Smooth muscle cell (in vitro differentiated cells): ENCODE data around the gene PKD1L1. TPM values are rescaled to one million over a fixed set of nuclear protein-coding genes. Genes with fewer than 3 reads are reported as not detected.

Experiments used
- DNase-seq: peaks from one replicate; lab custom pipeline; 2025; ENCODE audit not compliant: unreplicated experiment; lab: John Stamatoyannopoulos, UW
- H2AFZ ChIP-seq: fragments of 200-600 bp; sonication (generic); 2 replicates; pipeline ENCODE4 v1.6.0; 2016; ENCODE audit warnings: antibody characterized with exemption, low read depth, mild to moderate bottlenecking
- H3F3A ChIP-seq: fragments of 200-600 bp; sonication (generic); 2 replicates; pipeline ENCODE4 v1.6.0; 2017; ENCODE audit warnings: antibody characterized with exemption, low read depth
- H3K27ac ChIP-seq: fragments of 200-600 bp; sonication (generic); 2 replicates; pipeline ENCODE4 v1.5.1; 2016; ENCODE audit warnings: low read depth, mild to moderate bottlenecking
- H3K27me3 ChIP-seq: fragments of 200-600 bp; sonication (generic); 2 replicates; pipeline ENCODE4 v1.6.1; 2016; ENCODE audit warnings: low read depth, mild to moderate bottlenecking
- H3K36me3 ChIP-seq: fragments of 200-600 bp; sonication (generic); 2 replicates; pipeline ENCODE4 v1.5.1; 2016; ENCODE audit warnings: low read depth
- H3K4me1 ChIP-seq: fragments of 200-600 bp; sonication (generic); 2 replicates; pipeline ENCODE4 v1.5.1; 2016; ENCODE audit warnings: low read depth
- H3K4me2 ChIP-seq: fragments of 200-600 bp; sonication (generic); 2 replicates; pipeline ENCODE4 v1.6.0; 2016; ENCODE audit warnings: mild to moderate bottlenecking
- H3K4me3 ChIP-seq: fragments of 200-600 bp; sonication (generic); 2 replicates; pipeline ENCODE4 v1.5.1; 2016; ENCODE audit warnings: mild to moderate bottlenecking
- H3K79me2 ChIP-seq: fragments of 200-600 bp; sonication (generic); 2 replicates; pipeline ENCODE4 v1.6.0; 2016; ENCODE audit warnings: low read depth, mild to moderate bottlenecking
- H3K9ac ChIP-seq: fragments of 200-600 bp; sonication (generic); 2 replicates; pipeline ENCODE4 v1.6.0; 2016; ENCODE audit warnings: low read depth
- H3K9me3 ChIP-seq: fragments of 200-600 bp; sonication (generic); replicated peaks from 2 replicates; pipeline ENCODE4 v1.5.1; 2016; ENCODE audit warnings: low read depth
- H4K20me1 ChIP-seq: fragments of 200-600 bp; sonication (generic); 2 replicates; pipeline ENCODE4 v1.6.0; 2016; ENCODE audit warnings: low read depth
- CTCF ChIP-seq: fragments of 200-600 bp; sonication (generic); IDR thresholded peaks from 2 replicates; pipeline ENCODE4 v1.5.1; 2017; ENCODE audit warnings: borderline replicate concordance, mild to moderate bottlenecking, antibody characterized with exemption; ENCODE audit not compliant: insufficient read depth, poor library complexity, severe bottlenecking
- WGBS: methylation state at CpG from one replicate; pipeline ENCODE4 v1.1.7; 2016; ENCODE audit warnings: low lambda C conversion rate; 5-methylcytosine and 5-hydroxymethylcytosine counted together
- polyA plus RNA-seq: library from polyadenylated mRNA; unstranded; fragments of >200 nt; fragmentation: Nextera tagmentation; extraction: Ambion mirVana; gene quantifications from 2 replicates; pipeline ENCODE4 v1.2.1, GENCODE V29; 2016
- total RNA-seq: library from RNA; depleted of rRNA; stranded (reverse); fragments of >200 nt; gene quantifications from 2 replicates; pipeline ENCODE4 v1.2.3, GENCODE V29; 2014

PKD1L1 gene
- total and polyA plus RNA-seq, 2 experiments from 2014 or later = 0.04 to 0.06 TPM

GRCh38 chr7:47890125-47890524 is 58.1 kb downstream of the PKD1L1 start:
- Histone ChIP-seq H3F3A (no peaks in the 10 kb centered on the region), H3K4me1 (no peaks in the 10 kb centered on the region), H3K9me3 (no peaks in the 10 kb centered on the region), H3K36me3 (no peaks in the 10 kb centered on the region), H3K79me2 (no peaks in the 10 kb centered on the region), H3K27me3 (no peaks in the 10 kb centered on the region), H3K9ac (no peak overlapping the region), H4K20me1 (no peaks in the 10 kb centered on the region), H3K4me2 (no peak overlapping the region), H3K4me3 (no peak overlapping the region), H3K27ac (no peak overlapping the region), H2AFZ (no peak overlapping the region)
- DNase-seq = no peak
- TF ChIP-seq CTCF = no peak
- 91% methylated on average over 8 of the region's 8 CpGs for WGBS

- Histone ChIP-seq H3F3A (no peaks in the 10 kb centered on the region), H3K27ac (no peak overlapping the region), H3K27me3 (no peaks in the 10 kb centered on the region), H3K9me3 (no peaks in the 10 kb centered on the region), H3K79me2 (no peaks in the 10 kb centered on the region), H3K4me1 (no peaks in the 10 kb centered on the region), H3K4me2 (no peak overlapping the region), H2AFZ (no peak overlapping the region), H3K9ac (no peak overlapping the region), H4K20me1 (no peaks in the 10 kb centered on the region), H3K4me3 (no peak overlapping the region), H3K36me3 (no peaks in the 10 kb centered on the region)
- DNase-seq = no peak
- 94% methylated on average over 7 of the region's 7 CpGs for WGBS
- no peak for TF ChIP-seq CTCF
Measured at GRCh38 chr7:47889723-47890122, 58.5 kb downstream of the PKD1L1 start.

DNA sequence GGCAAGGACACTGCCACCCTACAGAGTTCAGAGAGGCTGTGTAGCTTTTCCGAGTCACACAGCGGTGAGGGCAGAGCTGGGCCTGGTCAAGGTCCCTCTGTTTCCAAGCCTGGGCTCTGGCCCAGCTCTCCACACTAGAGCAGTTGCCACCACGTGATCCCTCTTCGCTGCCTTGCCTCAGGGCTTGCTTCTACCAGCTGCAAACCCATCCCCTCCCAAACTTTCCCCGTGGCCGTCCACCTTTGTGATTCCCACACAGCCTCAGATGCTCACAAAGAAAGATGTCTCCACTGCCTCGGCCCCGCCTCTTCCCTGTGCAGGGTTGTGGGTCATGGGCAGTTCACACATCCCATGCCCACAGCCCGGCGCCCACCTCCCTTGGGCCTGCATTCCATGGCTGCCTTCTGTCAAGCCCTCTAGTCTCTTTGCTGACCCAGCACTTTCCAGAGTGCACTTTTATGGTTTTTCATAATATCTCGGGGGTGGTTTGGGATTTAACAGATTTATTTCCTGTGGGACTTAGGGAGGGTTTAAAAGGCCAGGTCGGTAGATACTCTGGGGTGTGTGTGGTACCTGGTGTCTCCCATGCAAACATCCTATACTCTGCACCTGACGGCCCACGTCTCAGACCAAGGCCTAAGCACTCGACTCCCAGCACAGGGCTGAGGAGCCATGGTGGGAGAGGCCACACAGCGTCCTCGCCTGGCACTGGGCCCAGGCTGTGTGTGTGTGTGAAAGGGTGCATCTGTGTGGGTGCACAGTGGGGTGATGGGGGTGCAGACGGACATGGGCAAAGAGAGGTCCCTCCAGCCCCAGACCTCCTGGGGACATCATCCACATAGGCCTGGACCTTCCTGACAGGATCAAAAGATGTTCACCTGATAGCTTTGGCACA is 59.6 kb downstream of the PKD1L1 start:
- Histone ChIP-seq H3K9ac (no peak overlapping the region), H3K36me3 (no peaks in the 10 kb centered on the region), H3F3A (no peaks in the 10 kb centered on the region), H4K20me1 (no peaks in the 10 kb centered on the region), H3K79me2 (no peaks in the 10 kb centered on the region), H3K4me2 (no peak overlapping the region), H2AFZ (no peak overlapping the region), H3K27me3 (peaks cover 5% of the 10 kb centered on the region), H3K9me3 (no peaks in the 10 kb centered on the region), H3K4me1 (no peaks in the 10 kb centered on the region), H3K27ac (no peak overlapping the region), H3K4me3 (no peak overlapping the region)
- DNase-seq = no peak
- no peak for TF ChIP-seq CTCF
- 88% methylated on average over 16 of the region's 18 CpGs for WGBS
